ENCODE results near the gene REEP1.
A peak's percentile ranks its signal among the peaks of the same experiment; 100 is the strongest.

REEP1 gene

GRCh38 chr2:86225581-86225980, 111.8 kb downstream of the REEP1 start:
- no peak for DNase-seq (ENCODE audit: low read depth, low spot score)
- H3K4me3 ChIP-seq (ENCODE audit: low read depth, low read length) = no peak overlapping the region
- ChIA-PET POLR2A (no interaction called here), CTCF (interaction anchor here (1.4 kb wide), 1 partner anchor 147 kb away, joined by 6 read pairs; no protein-coding TSS in a partner anchor)
- TF ChIP-seq CTCF (IDR thresholded peaks at IDR 0.05; ENCODE audit: insufficient read depth, low read length, missing control alignments) = no peak

DNA sequence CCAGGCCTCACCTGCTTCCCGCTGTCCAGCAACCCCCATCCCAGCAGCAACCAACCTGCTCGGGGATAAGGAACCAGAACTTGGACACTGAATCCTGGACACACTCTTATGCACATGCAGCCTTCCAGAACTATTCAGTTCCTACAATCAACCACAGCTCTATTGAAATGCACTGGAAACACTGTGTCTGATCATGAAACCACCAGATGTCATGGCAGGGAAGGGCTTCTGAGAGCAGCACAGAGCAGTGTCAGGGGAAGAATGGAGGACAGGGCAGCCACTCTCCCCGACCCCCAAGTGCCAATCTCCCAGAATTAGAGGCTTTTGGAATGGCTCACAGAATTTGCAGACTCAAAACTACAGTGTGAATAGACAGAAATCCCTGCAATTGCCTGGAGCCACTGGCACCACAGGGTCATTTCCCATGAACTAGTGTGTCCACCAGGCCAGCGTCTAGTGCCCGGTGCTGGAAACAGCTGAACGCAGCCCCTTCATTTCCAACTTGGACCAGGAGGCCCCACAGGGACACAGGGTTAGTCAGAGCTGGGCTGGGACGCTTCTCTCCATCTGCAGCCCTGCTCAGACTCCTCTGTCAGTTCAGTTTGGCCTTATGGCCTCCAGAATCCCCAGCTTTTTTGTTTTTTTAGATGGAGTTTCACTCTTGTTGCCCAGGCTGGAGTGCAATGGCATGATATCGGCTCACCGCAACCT, 112.6 kb downstream of the REEP1 start:
- H3K4me3 ChIP-seq (ENCODE audit: low read depth, low read length) = no peak overlapping the region
- CTCF ChIA-PET = interaction anchor here (1.4 to 12.2 kb wide), 2 partner anchors 145 to 147 kb away, joined by 6 to 195 read pairs; no protein-coding TSS in a partner anchor
- POLR2A ChIA-PET = no interaction called here

DNA sequence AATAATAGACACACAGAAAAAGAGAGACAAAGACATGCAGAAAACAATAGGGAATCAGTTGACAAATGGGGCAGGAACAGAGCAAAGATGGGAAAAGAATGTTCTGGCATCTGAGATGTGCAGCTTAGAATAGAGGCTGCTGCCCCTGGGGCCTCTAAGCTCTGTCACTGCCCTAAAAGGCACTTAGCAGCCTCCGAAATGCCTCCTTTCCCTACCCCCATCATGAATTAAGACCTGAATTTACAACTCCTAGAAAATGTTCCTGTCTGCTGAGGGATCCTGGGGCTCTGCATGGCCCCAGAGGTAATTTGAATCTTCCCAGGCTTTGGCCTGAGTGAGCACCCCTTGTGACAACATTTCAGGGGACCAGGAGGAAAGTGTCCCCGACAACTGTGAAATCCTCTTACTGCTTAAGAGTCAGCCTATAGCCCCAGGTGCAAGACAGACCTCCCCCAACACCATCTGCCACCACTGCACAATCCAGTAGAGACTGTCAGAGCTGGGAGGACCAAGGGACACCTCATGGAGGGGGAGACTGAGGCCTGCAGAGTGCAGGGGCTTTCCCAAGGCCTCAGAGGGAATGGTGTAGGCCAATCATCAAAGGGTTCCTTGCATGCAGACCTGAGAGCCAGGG, 113.4 kb downstream of the REEP1 start:
- no peak for DNase-seq (ENCODE audit: low read depth, low spot score)
- H3K4me3 ChIP-seq (ENCODE audit: low read depth, low read length) = no peak overlapping the region
- ChIA-PET POLR2A (no interaction called here), CTCF (interaction anchor here (12.2 kb wide), 1 partner anchor 146 kb away, joined by 195 read pairs; no protein-coding TSS in a partner anchor)
- no peak for TF ChIP-seq CTCF (IDR thresholded peaks at IDR 0.05; ENCODE audit: insufficient read depth, low read length, missing control alignments)

More for the DNA sequence above, 112.6 kb downstream of the REEP1 start:
- TF ChIP-seq CTCF (IDR thresholded peaks at IDR 0.05; ENCODE audit: insufficient read depth, low read length, missing control alignments) = no peak
- no peak for DNase-seq (ENCODE audit: low read depth, low spot score)

DNA sequence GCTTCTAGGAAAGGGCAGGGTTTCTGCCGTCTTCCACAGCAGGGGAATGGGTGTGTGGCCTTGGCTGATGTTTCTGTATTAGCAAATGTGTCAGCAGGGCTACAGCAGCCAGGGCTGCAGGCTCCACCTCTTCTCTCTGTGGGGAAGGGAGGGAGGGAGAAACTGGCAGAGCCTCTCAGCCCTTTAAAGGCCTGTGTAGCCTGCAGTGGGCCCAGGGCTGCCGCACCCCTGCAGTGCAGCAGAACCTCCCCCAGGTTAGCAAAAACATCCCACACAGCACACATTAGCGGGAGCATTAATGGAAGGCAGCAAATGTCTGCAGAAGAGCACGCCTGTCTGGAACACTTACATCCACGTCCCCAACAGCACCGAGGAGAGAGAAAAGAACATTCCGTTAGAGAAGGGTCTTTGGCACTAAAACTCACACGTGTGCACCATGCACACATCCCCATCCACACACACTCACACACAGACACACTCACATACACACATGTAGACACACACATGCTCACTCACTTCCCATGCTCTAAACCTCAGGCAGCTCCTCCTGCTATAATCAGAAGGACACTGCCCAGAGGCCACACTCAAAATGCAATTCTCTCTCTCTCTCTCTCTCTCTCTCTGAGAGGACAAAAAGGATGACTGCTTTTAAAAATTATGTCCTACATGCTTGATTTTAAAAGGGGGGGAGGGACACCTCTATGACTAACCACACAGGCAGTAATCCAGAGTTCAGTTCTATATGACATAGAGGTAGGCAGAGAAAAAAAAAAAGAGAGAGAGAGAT, 114.1 kb downstream of the REEP1 start:
- POLR2A ChIA-PET = interaction anchor here (0.7 kb wide), 1 partner anchor 82 kb away, joined by 3 read pairs; no protein-coding TSS in a partner anchor
- DNase-seq (ENCODE audit: low read depth, low spot score) = peak; percentile 21

GRCh38 chr2:86221066-86221684, 116.3 kb downstream of the REEP1 start:
- H3K4me3 ChIP-seq (ENCODE audit: low read depth, low read length) = no peak overlapping the region
- CTCF ChIA-PET = interaction anchor here (0.7 to 12.2 kb wide), 38 partner anchors 8 to 587 kb away, joined by 3 to 195 read pairs (median 5); partner anchors contain the start of genes IMMT and KDM3A
- POLR2A ChIA-PET = interaction anchor here (0.6 kb wide), 1 partner anchor 384 kb away, joined by 3 read pairs; no protein-coding TSS in a partner anchor
- TF ChIP-seq CTCF (IDR thresholded peaks at IDR 0.05; ENCODE audit: insufficient read depth, low read length, missing control alignments) = peak; percentile 76
- no peak for DNase-seq (ENCODE audit: low read depth, low spot score)

More for the DNA sequence above, 114.1 kb downstream of the REEP1 start:
- TF ChIP-seq CTCF (IDR thresholded peaks at IDR 0.05; ENCODE audit: insufficient read depth, low read length, missing control alignments) = no peak
- no peak overlapping the region for H3K4me3 ChIP-seq (ENCODE audit: low read depth, low read length)
- CTCF ChIA-PET = interaction anchor here (1.5 to 12.2 kb wide), 2 partner anchors 10 to 147 kb away, joined by 5 to 195 read pairs; no protein-coding TSS in a partner anchor
